GM23338 (cell line): ENCODE data around the gene ALOX15. TPM values are rescaled to one million over a fixed set of nuclear protein-coding genes. Genes with fewer than 3 reads are reported as not detected.

Experiments used
- ATAC-seq: fragments of 200-7000 bp; cut with Tn5 transposase; 3 replicates; pipeline ENCODE4 v1.9.1; 2020
- DNase-seq: peaks from one replicate; pipeline ENCODE4 v3.0.0-alpha.2; 2015; ENCODE audit warnings: low spot score
- H2AFZ ChIP-seq: fragments of 200-600 bp; sonication (generic); 2 replicates; pipeline ENCODE4 v1.8.0; 2016; ENCODE audit warnings: antibody characterized with exemption, mild to moderate bottlenecking, moderate library complexity
- H3F3A ChIP-seq: fragments of 200-600 bp; sonication (generic); replicated peaks from 2 replicates; pipeline ENCODE4 v1.8.0; 2017; ENCODE audit warnings: antibody characterized with exemption, mixed run types, low read depth
- H3K27ac ChIP-seq: fragments of 200-600 bp; sonication (generic); 2 replicates; pipeline ENCODE4 v1.6.1; 2016; ENCODE audit warnings: low read depth
- H3K27me3 ChIP-seq: fragments of 200-600 bp; sonication (generic); 2 replicates; pipeline ENCODE4 v1.8.0; 2016; ENCODE audit warnings: mild to moderate bottlenecking, mixed run types, moderate library complexity; ENCODE audit not compliant: insufficient read depth
- H3K36me3 ChIP-seq: fragments of 200-600 bp; sonication (generic); 2 replicates; pipeline ENCODE4 v1.8.0; 2016; ENCODE audit warnings: mild to moderate bottlenecking; ENCODE audit not compliant: insufficient read depth
- H3K4me1 ChIP-seq: fragments of 200-600 bp; sonication (generic); 2 replicates; pipeline ENCODE4 v1.8.0; 2016; ENCODE audit warnings: mild to moderate bottlenecking, moderate library complexity; ENCODE audit not compliant: insufficient read depth
- H3K4me2 ChIP-seq: fragments of 200-600 bp; sonication (generic); 2 replicates; pipeline ENCODE4 v1.7.1; 2017; ENCODE audit warnings: mixed run types
- H3K4me3 ChIP-seq: fragments of 200-600 bp; sonication (generic); 2 replicates; pipeline ENCODE4 v1.6.1; 2016; ENCODE audit warnings: mixed run types
- H3K79me2 ChIP-seq: fragments of 200-600 bp; sonication (generic); replicated peaks from 2 replicates; pipeline ENCODE4 v1.8.0; 2017; ENCODE audit warnings: mild to moderate bottlenecking; ENCODE audit not compliant: insufficient read depth
- H3K9me2 ChIP-seq: fragments of 200-600 bp; sonication (generic); 2 replicates; pipeline ENCODE4 v1.8.0; 2017; ENCODE audit not compliant: insufficient read depth
- H4K20me1 ChIP-seq: fragments of 200-600 bp; sonication (generic); replicated peaks from 2 replicates; pipeline ENCODE4 v1.8.0; 2017; ENCODE audit warnings: mild to moderate bottlenecking; ENCODE audit not compliant: insufficient read depth
- H3K27ac Mint-ChIP-seq: 2 replicates; pipeline ENCODE4 v1.8.0; 2020; ENCODE audit warnings: inconsistent platforms, mild to moderate bottlenecking, moderate library complexity, mixed read lengths
- H3K27me3 Mint-ChIP-seq: 3 replicates; pipeline ENCODE4 v1.8.0; 2022; ENCODE audit warnings: low read depth, mild to moderate bottlenecking, moderate library complexity, mixed read lengths, inconsistent platforms; ENCODE audit not compliant: insufficient read depth, poor library complexity
- H3K36me3 Mint-ChIP-seq: 3 replicates; pipeline ENCODE4 v1.8.0; 2021; ENCODE audit warnings: low read depth, mild to moderate bottlenecking, inconsistent platforms, moderate library complexity, mixed read lengths
- H3K4me1 Mint-ChIP-seq: 3 replicates; pipeline ENCODE4 v1.8.0; 2020; ENCODE audit warnings: mild to moderate bottlenecking, inconsistent platforms, mixed read lengths
- H3K4me3 Mint-ChIP-seq: 3 replicates; pipeline ENCODE4 v1.8.0; 2021; ENCODE audit warnings: moderate library complexity, mild to moderate bottlenecking, inconsistent platforms, mixed read lengths
- H3K9me3 Mint-ChIP-seq: 3 replicates; pipeline ENCODE4 v1.8.0; 2020; ENCODE audit warnings: moderate library complexity, mild to moderate bottlenecking, inconsistent platforms, mixed read lengths
- CTCF ChIP-seq, 2 experiments: fragments of 200-600 bp in 1 of 2; sonication (generic) in 1 of 2; conservative IDR thresholded peaks; 2 replicates each; pipeline versions ENCODE4 v1.5.1 to v1.6.1; 2016 to 2017; ENCODE audit warnings: antibody characterized with exemption in 2 of 2, low read depth in 2 of 2, mild to moderate bottlenecking in 2 of 2, moderate library complexity in 1 of 2
- ETS1 ChIP-seq: IDR thresholded peaks from 2 replicates; pipeline ENCODE4 v1.6.1; 2016; ENCODE audit warnings: antibody characterized with exemption
- EZH2 ChIP-seq: fragments of 200-600 bp; sonication (generic); IDR thresholded peaks from one replicate; pipeline ENCODE4 v1.8.0; 2017; ENCODE audit warnings: antibody characterized with exemption, mild to moderate bottlenecking, low read depth; ENCODE audit not compliant: unreplicated experiment
- POLR2AphosphoS5 ChIP-seq: IDR thresholded peaks from 2 replicates; pipeline ENCODE4 v1.6.1; 2016; ENCODE audit warnings: antibody characterized with exemption, low read depth
- REST ChIP-seq: IDR thresholded peaks from one replicate; pipeline ENCODE4 v1.6.1; 2018; ENCODE audit warnings: antibody characterized with exemption; ENCODE audit not compliant: unreplicated experiment
- STAT1 ChIP-seq: IDR thresholded peaks from one replicate; pipeline ENCODE4 v1.6.1; 2016; ENCODE audit warnings: antibody characterized with exemption; ENCODE audit not compliant: unreplicated experiment
- ZNF114 ChIP-seq: fragments of 250-450 bp; sonication (Bioruptor Pico); IDR thresholded peaks from 2 replicates; pipeline ENCODE4 v1.5.0; 2020; ENCODE audit warnings: mild to moderate bottlenecking, moderate library complexity
- ZNF462 ChIP-seq: fragments of 250-450 bp; sonication (Bioruptor Pico); IDR thresholded peaks from 2 replicates; pipeline ENCODE4 v1.5.0; 2020; ENCODE audit warnings: mild to moderate bottlenecking, moderate library complexity
- long read RNA-seq: library from polyadenylated mRNA; unstranded; transcript quantifications from one replicate; pipeline ENCODE4 v2.0.0, GENCODE V29; 2020; ENCODE audit not compliant: unreplicated experiment
- polyA plus RNA-seq: library from polyadenylated mRNA; unstranded; fragments of >200 nt; fragmentation: Nextera tagmentation; extraction: Ambion mirVana; gene quantifications from 2 replicates; pipeline ENCODE4 v1.2.1, GENCODE V29; 2016
- total RNA-seq: library from RNA; depleted of rRNA; stranded (reverse); fragments of >200 nt; shearing (Covaris generic); gene quantifications from 2 replicates; pipeline ENCODE4 v1.2.3, GENCODE V29; 2014; rRNA removed

ALOX15 gene
- 1.1 and 1.4 TPM in 2 replicates for total RNA-seq
- polyA plus RNA-seq: 0.28 and 1.2 TPM in 2 replicates
- long read RNA-seq: 0 reads

GRCh38 chr17:4641297-4642195 is at the start of gene ALOX15:
ALOX15 (minus strand) TSS chr17:4641678; CDS start chr17:4641651, 27 bp downstream.
- Mint-ChIP-seq H3K36me3 (no peaks in the 10 kb centered on the region), H3K27ac (no peak within 1 kb of the TSS), H3K4me1 (peaks cover 35% of the 10 kb centered on the region), H3K27me3 (peaks cover 77% of the 10 kb centered on the region), H3K9me3 (peaks cover 1% of the 10 kb centered on the region; the same call in 1 of the 3 replicates), H3K4me3 (peak within 1 kb of the TSS; percentile 71)
- peak within 1 kb of the TSS; percentile 94 for H2AFZ ChIP-seq
- H3K36me3 ChIP-seq: no peaks in the 10 kb centered on the region
- H3K27ac ChIP-seq: no peak within 1 kb of the TSS
- H3K27me3 ChIP-seq: peaks cover 73% of the 10 kb centered on the region
- H3K79me2 ChIP-seq: no peaks in the 10 kb centered on the region
- DNase-seq: peak; percentile 60
- H3F3A ChIP-seq: no peaks in the 10 kb centered on the region
- peak; percentile 31 for ATAC-seq
- peak within 1 kb of the TSS; percentile 69 for H3K4me3 ChIP-seq
- TF ChIP-seq ETS1 (no peak), ZNF114 (CRISPR knock-in tag) (no peak), EZH2 (peak; percentile 85), REST (no peak), CTCF (conservative IDR thresholded peaks at IDR 0.05; ENCODE audit: low read depth in 2 of 2) (no peak), POLR2AphosphoS5 (no peak), ZNF462 (CRISPR knock-in tag) (no peak), STAT1 (no peak)
- peak within 1 kb of the TSS; percentile 90 for H3K4me2 ChIP-seq
- no peaks in the 10 kb centered on the region for H4K20me1 ChIP-seq
- H3K9me2 ChIP-seq: peaks cover 5% of the 10 kb centered on the region; the same call in 1 of the 2 replicates
- H3K4me1 ChIP-seq: peaks cover 10% of the 10 kb centered on the region
